GM12878 (cell line): ENCODE results near the gene TTC39C. TPM values are rescaled to one million over a fixed set of nuclear protein-coding genes. Genes with fewer than 3 reads are reported as not detected.

Source experiments
- ATAC-seq: fragments of 200-7000 bp; cut with Tn5 transposase; 3 replicates; pipeline ENCODE4 v1.9.1; 2020; ENCODE audit warnings: mild to moderate bottlenecking, moderate library complexity
- BruUV-seq: library from RNA; stranded (reverse); fragments of 400-500 nt; replicated peaks from 2 replicates; lab custom pipeline; 2021; lab: Mats Ljungman, UMichigan
- CTCF ChIA-PET: fragments of 300-600 bp; sonication (Branson Sonifier 250); formaldehyde crosslinking; extraction: SDS; loops from one replicate; lab custom pipeline; 2021; ENCODE audit warnings: inconsistent platforms; lab: Yijun Ruan, JAX
- POLR2A ChIA-PET: fragments of 350-600 bp; formaldehyde crosslinking; extraction: SDS; loops from one replicate; lab custom pipeline; 2021; ENCODE audit warnings: inconsistent platforms; lab: Charles Lee
- RAD21 ChIA-PET: fragments of 300-600 bp; sonication (Branson Sonifier 250); formaldehyde crosslinking; loops from one replicate; lab custom pipeline; 2023; ENCODE audit warnings: antibody characterized with exemption; ENCODE audit not compliant: unreplicated experiment; lab: Charles Lee
- SMC1A ChIA-PET: fragments of 300-600 bp; sonication (Branson Sonifier 250); formaldehyde crosslinking; loops from one replicate; lab custom pipeline; 2023; ENCODE audit not compliant: unreplicated experiment, uncharacterized antibody; lab: Charles Lee
- DNase-seq: peaks from one replicate; pipeline ENCODE4 v3.0.0-alpha.2; 2011; ENCODE audit warnings: low read depth, low spot score
- FAIRE-seq: peaks from 3 replicates; lab custom pipeline; 2011; peaks lifted over from hg19 to GRCh38; lab: Jason Lieb, UNC
- H2AFZ ChIP-seq: 2 replicates; pipeline ENCODE4 v1.6.0; 2011; ENCODE audit warnings: low read depth, low read length, control low read depth; ENCODE audit not compliant: control insufficient read depth
- H3K27ac ChIP-seq: 2 replicates; pipeline ENCODE4 v1.5.1; 2011; ENCODE audit warnings: control low read depth; ENCODE audit not compliant: control insufficient read depth, insufficient read depth
- H3K27me3 ChIP-seq, 2 experiments: replicated peaks in 1 of 2; 2 replicates each; pipeline versions ENCODE4 v1.6.0 to v1.6.1; 2011; ENCODE audit warnings: low read length in 1 of 2; ENCODE audit not compliant: control insufficient read depth in 2 of 2, insufficient read depth in 2 of 2
- H3K36me3 ChIP-seq, 2 experiments: 2 replicates each; pipeline ENCODE4 v1.5.1; 2011; ENCODE audit warnings: low read length in 1 of 2; ENCODE audit not compliant: control insufficient read depth in 2 of 2, insufficient read depth in 2 of 2
- H3K4me1 ChIP-seq: 2 replicates; pipeline ENCODE4 v1.6.1; 2011; ENCODE audit warnings: mild to moderate bottlenecking, low read length, moderate library complexity, mixed read lengths; ENCODE audit not compliant: control insufficient read depth, insufficient read depth
- H3K4me2 ChIP-seq: 2 replicates; pipeline ENCODE4 v1.6.0; 2011; ENCODE audit warnings: control low read depth; ENCODE audit not compliant: control insufficient read depth, insufficient read depth
- H3K4me3 ChIP-seq: fragments of 200-600 bp; sonication (generic); 2 replicates; pipeline ENCODE4 v1.5.1; 2016
- H3K79me2 ChIP-seq: 2 replicates; pipeline ENCODE4 v1.6.0; 2011; ENCODE audit warnings: low read length; ENCODE audit not compliant: control insufficient read depth, insufficient read depth
- H3K9ac ChIP-seq: 2 replicates; pipeline ENCODE4 v1.8.0; 2011; ENCODE audit warnings: low read length, control low read depth, mixed read lengths; ENCODE audit not compliant: control insufficient read depth, insufficient read depth
- H3K9me3 ChIP-seq: replicated peaks from 3 replicates; pipeline ENCODE4 v1.5.1; 2011; ENCODE audit warnings: mild to moderate bottlenecking, low read length; ENCODE audit not compliant: control insufficient read depth, insufficient read depth
- H4K20me1 ChIP-seq: 2 replicates; pipeline ENCODE4 v1.6.0; 2011; ENCODE audit not compliant: control insufficient read depth, insufficient read depth
- BHLHE40 ChIP-seq, 2 experiments: fragments of 450-650 bp in 1 of 2; IDR thresholded peaks; 2 replicates each; pipeline ENCODE4 v1.6.1; 2011 to 2017; ENCODE audit warnings: low read depth in 2 of 2, borderline replicate concordance in 1 of 2, improper control_type of control experiment in 1 of 2, low read length in 1 of 2, mild to moderate bottlenecking in 1 of 2
- CHD4 ChIP-seq: fragments of 200-600 bp; sonication (generic); IDR thresholded peaks from 2 replicates; pipeline ENCODE4 v1.6.1; 2016; ENCODE audit warnings: mild to moderate bottlenecking
- DPF2 ChIP-seq: fragments of 450-650 bp; IDR thresholded peaks from 2 replicates; pipeline ENCODE4 v1.6.1; 2017; ENCODE audit warnings: mild to moderate bottlenecking
- FOXK2 ChIP-seq: fragments of 450-650 bp; IDR thresholded peaks from 2 replicates; pipeline ENCODE4 v1.6.1; 2017; ENCODE audit warnings: mild to moderate bottlenecking, moderate library complexity
- FOXM1 ChIP-seq: IDR thresholded peaks from 2 replicates; pipeline ENCODE4 v1.6.1; 2012; ENCODE audit warnings: low read depth, mild to moderate bottlenecking, inconsistent platforms, low read length, moderate library complexity
- HDAC2 ChIP-seq: fragments of 200-600 bp; sonication (generic); IDR thresholded peaks from 2 replicates; pipeline ENCODE4 v1.6.1; 2017
- HDGF ChIP-seq: fragments of 450-650 bp; IDR thresholded peaks from 2 replicates; pipeline ENCODE4 v1.6.1; 2016; ENCODE audit warnings: antibody characterized with exemption
- NR2F1 ChIP-seq: fragments of 450-650 bp; conservative IDR thresholded peaks from 2 replicates; pipeline ENCODE4 v1.6.1; 2017; ENCODE audit warnings: mild to moderate bottlenecking
- RUNX3 ChIP-seq: IDR thresholded peaks from 2 replicates; pipeline ENCODE4 v1.6.1; 2012; ENCODE audit warnings: low read length, inconsistent platforms
- SIN3A ChIP-seq: IDR thresholded peaks from 2 replicates; pipeline ENCODE4 v1.6.1; 2012; ENCODE audit warnings: low read depth, low read length, improper control_type of control experiment
- SMAD5 ChIP-seq: IDR thresholded peaks from 2 replicates; pipeline ENCODE4 v1.6.1; 2016; ENCODE audit warnings: antibody characterized with exemption, low read depth
- ZNF217 ChIP-seq: fragments of 450-650 bp; IDR thresholded peaks from 2 replicates; pipeline ENCODE4 v1.6.1; 2017; ENCODE audit warnings: antibody characterized with exemption, mild to moderate bottlenecking
- WGBS: methylation state at CpG from one replicate; pipeline ENCODE4 v1.1.6; 2016; ENCODE audit warnings: low lambda C conversion rate; ENCODE audit not compliant: insufficient replicate concordance, insufficient coverage; ENCODE audit errors: missing lambda C conversion rate; 5-methylcytosine and 5-hydroxymethylcytosine counted together
- in situ Hi-C: fragments of 300-500 bp; cut with MboI; formaldehyde crosslinking; loops from 9 replicates; pipeline ENCODE4 v1.14.3; 2018; ENCODE audit warnings: mixed read lengths
- intact Hi-C: fragments of 100-400 bp; cut with micrococcal nuclease; formaldehyde crosslinking; loops from one replicate; pipeline ENCODE4 v1.14.2; 2022; ENCODE audit not compliant: unreplicated experiment
- polyA plus RNA-seq, 11 experiments: library from polyadenylated mRNA; depleted of rRNA in 4 of 11; unstranded in 6 of 11; stranded (reverse) in 5 of 11; fragments of >200 nt; fragmentation: Nextera tagmentation in 4 of 11; fragmentation: Illumina TruSeq in 1 of 11; extraction: Ambion mirVana in 4 of 11; extraction: Trizol in 1 of 11; gene quantifications; 1 replicate in 1 of 11; 2 replicates in 10 of 11; pipeline versions ENCODE4 v1.2.1 to v1.2.3, GENCODE V29; 2011 to 2016; ENCODE audit warnings: inconsistent platforms in 2 of 11, missing spikeins in 2 of 11, low read depth in 1 of 11
- total RNA-seq, 4 experiments: library from RNA; depleted of rRNA in 3 of 4; stranded (reverse); fragments of >200 nt in 3 of 4; fragmentation: Illumina TruSeq in 1 of 4; extraction: Trizol in 1 of 4; gene quantifications; 2 replicates each; pipeline versions ENCODE4 v1.2.1 to v1.2.3, GENCODE V29; 2013 to 2021
- TF ChIP-seq, protein P1 (sequence below): fragments of 450-650 bp; IDR thresholded peaks from 2 replicates; pipeline ENCODE4 v1.6.1; 2017; ENCODE audit warnings: mild to moderate bottlenecking
- TF ChIP-seq, protein P2 (sequence below): fragments of 450-650 bp; IDR thresholded peaks from 2 replicates; pipeline ENCODE4 v1.6.1; 2017; ENCODE audit warnings: low read depth, mild to moderate bottlenecking, moderate library complexity

The TTC39C gene
- total and polyA plus RNA-seq, 10 of the 15 experiments (the other 5 are each of a cell fraction or from before 2014, with no cell fraction given): 21.1 to 91.0 (median 64.8) TPM

DNA sequence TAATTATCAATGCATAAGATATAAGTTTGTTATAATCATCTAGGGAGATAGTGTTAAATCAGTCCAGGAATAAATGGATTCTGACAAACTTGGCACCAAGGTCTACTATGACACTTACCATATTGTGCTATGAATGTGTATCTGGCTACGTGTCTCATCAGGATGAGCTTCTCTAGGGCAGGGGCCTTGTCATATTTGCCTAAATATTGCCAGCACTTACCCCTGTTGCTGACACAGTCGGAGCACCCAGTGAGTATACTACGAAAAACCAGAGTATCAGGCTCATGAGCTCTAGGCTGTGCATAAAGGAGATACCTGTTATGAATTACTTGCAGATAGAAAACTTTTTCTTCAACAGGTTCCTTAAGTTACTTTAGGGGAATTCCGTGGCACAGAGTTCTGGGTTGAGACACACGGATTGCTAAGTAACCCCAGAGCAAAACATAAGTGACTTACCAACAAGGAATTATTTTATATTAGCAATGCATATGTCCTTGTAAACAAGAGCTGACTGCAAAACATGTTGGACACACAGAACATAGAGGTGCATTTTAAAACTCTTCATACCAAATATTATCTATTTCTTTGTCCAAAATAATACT, 7.7 kb upstream of the TTC39C start:
- RAD21 ChIA-PET: interaction anchor here (1.3 kb wide), 1 partner anchor 39 kb away, joined by 5 read pairs; no protein-coding TSS in a partner anchor
- in situ Hi-C loops: no loop called here
- Histone ChIP-seq H4K20me1 (no peaks in the 10 kb centered on the region), H3K79me2 (no peaks in the 10 kb centered on the region), H3K36me3 (no peaks in the 10 kb centered on the region), H3K27me3 (no peaks in the 10 kb centered on the region), H2AFZ (no peak overlapping the region)
- TF ChIP-seq FOXM1: no peak
- TF ChIP-seq, protein P1, sequence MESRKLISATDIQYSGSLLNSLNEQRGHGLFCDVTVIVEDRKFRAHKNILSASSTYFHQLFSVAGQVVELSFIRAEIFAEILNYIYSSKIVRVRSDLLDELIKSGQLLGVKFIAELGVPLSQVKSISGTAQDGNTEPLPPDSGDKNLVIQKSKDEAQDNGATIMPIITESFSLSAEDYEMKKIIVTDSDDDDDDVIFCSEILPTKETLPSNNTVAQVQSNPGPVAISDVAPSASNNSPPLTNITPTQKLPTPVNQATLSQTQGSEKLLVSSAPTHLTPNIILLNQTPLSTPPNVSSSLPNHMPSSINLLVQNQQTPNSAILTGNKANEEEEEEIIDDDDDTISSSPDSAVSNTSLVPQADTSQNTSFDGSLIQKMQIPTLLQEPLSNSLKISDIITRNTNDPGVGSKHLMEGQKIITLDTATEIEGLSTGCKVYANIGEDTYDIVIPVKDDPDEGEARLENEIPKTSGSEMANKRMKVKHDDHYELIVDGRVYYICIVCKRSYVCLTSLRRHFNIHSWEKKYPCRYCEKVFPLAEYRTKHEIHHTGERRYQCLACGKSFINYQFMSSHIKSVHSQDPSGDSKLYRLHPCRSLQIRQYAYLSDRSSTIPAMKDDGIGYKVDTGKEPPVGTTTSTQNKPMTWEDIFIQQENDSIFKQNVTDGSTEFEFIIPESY: no peak
- no peak for TF ChIP-seq NR2F1
- TF ChIP-seq, protein P2, sequence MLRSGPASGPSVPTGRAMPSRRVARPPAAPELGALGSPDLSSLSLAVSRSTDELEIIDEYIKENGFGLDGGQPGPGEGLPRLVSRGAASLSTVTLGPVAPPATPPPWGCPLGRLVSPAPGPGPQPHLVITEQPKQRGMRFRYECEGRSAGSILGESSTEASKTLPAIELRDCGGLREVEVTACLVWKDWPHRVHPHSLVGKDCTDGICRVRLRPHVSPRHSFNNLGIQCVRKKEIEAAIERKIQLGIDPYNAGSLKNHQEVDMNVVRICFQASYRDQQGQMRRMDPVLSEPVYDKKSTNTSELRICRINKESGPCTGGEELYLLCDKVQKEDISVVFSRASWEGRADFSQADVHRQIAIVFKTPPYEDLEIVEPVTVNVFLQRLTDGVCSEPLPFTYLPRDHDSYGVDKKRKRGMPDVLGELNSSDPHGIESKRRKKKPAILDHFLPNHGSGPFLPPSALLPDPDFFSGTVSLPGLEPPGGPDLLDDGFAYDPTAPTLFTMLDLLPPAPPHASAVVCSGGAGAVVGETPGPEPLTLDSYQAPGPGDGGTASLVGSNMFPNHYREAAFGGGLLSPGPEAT: no peak
- no peak for TF ChIP-seq HDAC2
- TF ChIP-seq BHLHE40 (IDR thresholded peaks at IDR 0.05; ENCODE audit: borderline replicate concordance in 1 of 2, low read depth in 2 of 2, low read length in 1 of 2): no peak
- no peak for TF ChIP-seq RUNX3
- no peak for TF ChIP-seq DPF2
- no peak for TF ChIP-seq ZNF217
- no peak for TF ChIP-seq SMAD5
- TF ChIP-seq SIN3A: no peak
- no peak for TF ChIP-seq FOXK2
- TF ChIP-seq HDGF: no peak
- TF ChIP-seq CHD4: no peak
- TF ChIP-seq, all 136 proteins: peak for 0
- no TSS peak for BruUV-seq
- Histone ChIP-seq H3K4me1 (peaks cover 53% of the 10 kb centered on the region), H3K27ac (no peak overlapping the region), H3K4me2 (no peak overlapping the region), H3K9ac (no peak overlapping the region), H3K4me3 (no peak overlapping the region), H3K9me3 (no peaks in the 10 kb centered on the region)
- intact Hi-C loops: no loop called here
- ChIA-PET POLR2A (interaction anchor here (0.5 to 1.2 kb wide), 2 partner anchors 8 to 15 kb away, joined by 4 read pairs; no protein-coding TSS in a partner anchor), SMC1A (interaction anchor here (0.7 to 1.1 kb wide), 4 partner anchors 9 to 187 kb away, joined by 3 read pairs; no protein-coding TSS in a partner anchor), CTCF (interaction anchor here (0.6 to 2.4 kb wide), 2 partner anchors 88 to 109 kb away, joined by 3 to 9 read pairs; no protein-coding TSS in a partner anchor)
- ATAC-seq (no peak), DNase-seq (no peak), FAIRE-seq (no peak)
- WGBS: 18% methylated on average over 5 of the region's 5 CpGs
